ENCODE measurements around the gene PIK3C2G. TPM values are rescaled to one million over a fixed set of nuclear protein-coding genes. Genes with fewer than 3 reads are reported as not detected.

The PIK3C2G gene
- total RNA-seq, 4 donors from 2014 or later: 17.9 to 27.7 (median 26.6) TPM

- WGBS, 2 donors: 52 to 62% methylated on average over 3 of the region's 3 CpGs
- no peak for DNase-seq (ENCODE audit: low spot score in 2 of 2)
- H3K4me3 ChIP-seq (ENCODE audit: low read depth, poor library complexity, severe bottlenecking): no peak overlapping the region
- intact Hi-C loops (cut with DNase I; ENCODE audit: low total_unique reads): no loop called here
- TF ChIP-seq CTCF (IDR thresholded peaks at IDR 0.05): no peak
- TF ChIP-seq POLR2A (IDR thresholded peaks at IDR 0.05): no peak
These were observed 141.7 kb downstream of the PIK3C2G start for GRCh38 chr12:18402872-18403611.

DNA sequence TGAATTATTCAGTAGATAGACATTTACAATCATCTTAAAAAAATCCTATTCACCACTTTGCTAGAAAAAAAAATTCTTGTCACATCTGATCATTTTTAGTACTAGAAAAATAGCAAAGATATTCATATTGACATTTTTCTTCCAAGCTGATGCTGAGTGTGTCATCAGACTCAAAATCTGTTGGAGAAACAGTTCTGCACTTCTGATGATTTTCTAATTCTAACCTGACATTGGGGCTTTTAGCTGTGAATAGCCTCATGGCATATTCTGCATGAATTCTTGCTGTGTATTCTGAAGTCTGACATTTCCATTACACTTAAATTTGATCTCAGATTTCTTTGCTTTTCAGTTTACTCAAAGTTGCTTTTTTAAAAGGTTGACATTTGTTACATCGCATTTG, 150.1 kb downstream of the PIK3C2G start:
- DNase-seq (ENCODE audit: low spot score in 2 of 2): no peak
- no peak for TF ChIP-seq POLR2A (IDR thresholded peaks at IDR 0.05)
- no peak for TF ChIP-seq CTCF (IDR thresholded peaks at IDR 0.05)
- intact Hi-C loops (cut with DNase I; ENCODE audit: low total_unique reads): no loop called here
- H3K4me3 ChIP-seq (ENCODE audit: low read depth, poor library complexity, severe bottlenecking): no peak overlapping the region
- WGBS, 2 donors: 81 to 86% methylated on average over 1 of the region's 1 CpG

DNA sequence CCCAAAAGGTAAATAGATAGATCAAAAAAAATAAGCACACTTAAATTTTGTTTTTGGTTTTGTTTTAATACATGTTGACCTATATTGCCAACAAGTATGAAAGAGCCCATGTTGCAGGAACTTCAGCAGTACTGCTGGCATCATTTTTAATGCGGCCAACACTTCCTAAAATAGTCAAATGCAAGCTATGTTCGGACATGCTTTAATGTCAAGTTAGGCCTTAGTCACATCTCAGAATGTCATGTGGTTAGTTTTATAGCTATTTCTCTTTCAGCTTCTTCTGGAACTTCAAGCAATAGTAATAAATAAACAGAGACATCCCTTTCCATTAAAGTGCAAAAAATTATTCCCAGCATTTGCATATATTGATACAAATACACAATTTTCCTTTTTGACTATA, 153.4 kb downstream of the PIK3C2G start:
- 52 to 54% methylated on average over 2 of the region's 2 CpGs for WGBS, 2 donors
- DNase-seq (ENCODE audit: low spot score in 2 of 2): no peak
- no peak for TF ChIP-seq CTCF (IDR thresholded peaks at IDR 0.05)
- no peak for TF ChIP-seq POLR2A (IDR thresholded peaks at IDR 0.05)
- intact Hi-C loops (cut with DNase I; ENCODE audit: low total_unique reads): no loop called here
- H3K4me3 ChIP-seq (ENCODE audit: low read depth, poor library complexity, severe bottlenecking): no peak overlapping the region

DNA sequence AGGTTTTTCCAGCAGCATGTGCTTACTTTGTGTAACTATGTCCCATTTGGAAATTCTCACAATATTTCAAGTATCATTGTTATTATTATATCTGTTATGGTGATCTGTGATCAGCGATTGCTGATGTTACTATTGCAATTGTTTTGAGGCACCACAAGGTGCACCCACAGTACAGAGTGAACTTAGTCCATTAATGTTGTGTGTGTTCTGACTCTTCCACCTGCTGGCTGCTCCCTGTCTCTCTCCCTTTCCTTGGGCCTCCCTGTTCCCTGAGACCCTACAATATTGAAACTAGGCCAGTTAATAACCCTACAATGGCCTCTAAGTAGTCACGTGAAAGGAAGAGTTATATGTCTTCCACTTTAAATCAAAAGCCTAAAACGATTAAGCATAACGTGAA, 153.9 kb downstream of the PIK3C2G start:
- H3K4me3 ChIP-seq (ENCODE audit: low read depth, poor library complexity, severe bottlenecking): no peak overlapping the region
- intact Hi-C loops (cut with DNase I; ENCODE audit: low total_unique reads): no loop called here
- TF ChIP-seq POLR2A (IDR thresholded peaks at IDR 0.05) (no peak), CTCF (IDR thresholded peaks at IDR 0.05) (no peak)
- DNase-seq (ENCODE audit: low spot score in 2 of 2): no peak
- 62 to 63% methylated on average over 4 of the region's 4 CpGs for WGBS, 2 donors

DNA sequence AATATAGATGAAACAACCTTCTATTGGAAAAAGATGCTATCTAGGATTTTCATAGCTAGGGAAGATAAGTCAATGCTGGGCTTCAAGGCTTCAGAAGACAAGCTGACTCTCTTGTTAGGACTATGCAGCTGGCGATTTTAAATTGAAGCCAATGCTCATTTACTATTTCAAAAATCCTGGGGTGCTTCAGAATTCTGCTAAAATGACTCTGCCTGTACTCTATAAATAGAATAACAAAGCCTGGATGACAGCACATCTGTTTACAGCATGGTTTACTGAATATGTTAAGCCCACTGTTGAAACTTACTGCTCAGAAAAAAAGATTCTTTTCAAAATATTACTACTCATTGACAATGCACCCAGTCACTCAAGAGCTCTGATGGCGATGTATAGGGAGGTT, 155.1 kb downstream of the PIK3C2G start:
- intact Hi-C loops (cut with DNase I; ENCODE audit: low total_unique reads): no loop called here
- no peak overlapping the region for H3K4me3 ChIP-seq (ENCODE audit: low read depth, poor library complexity, severe bottlenecking)
- WGBS, 2 donors: 81 to 87% methylated on average over 2 of the region's 2 CpGs
- no peak for DNase-seq (ENCODE audit: low spot score in 2 of 2)
- TF ChIP-seq CTCF (IDR thresholded peaks at IDR 0.05) (no peak), POLR2A (IDR thresholded peaks at IDR 0.05) (no peak)

DNA sequence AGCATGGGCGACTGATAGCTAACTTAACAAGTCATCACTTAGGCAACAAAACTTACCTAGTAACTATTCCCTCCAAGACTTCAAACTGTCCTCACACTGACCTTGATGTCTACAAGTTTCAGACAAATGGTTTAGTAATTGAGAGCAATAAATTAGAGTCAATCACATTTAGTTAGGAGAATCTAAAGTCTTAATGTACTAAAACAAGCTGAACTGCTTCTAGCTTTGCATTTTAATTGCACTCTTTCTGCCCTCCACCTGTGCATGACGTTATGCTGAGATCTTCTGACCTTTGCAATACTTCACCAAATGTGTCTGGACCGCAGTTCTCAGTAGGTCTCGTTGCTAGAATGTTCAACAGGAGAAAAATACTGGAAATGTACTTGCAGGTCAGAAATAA, 158.0 kb downstream of the PIK3C2G start:
- intact Hi-C loops (cut with DNase I; ENCODE audit: low total_unique reads): no loop called here
- H3K4me3 ChIP-seq (ENCODE audit: low read depth, poor library complexity, severe bottlenecking): no peak overlapping the region
- TF ChIP-seq CTCF (IDR thresholded peaks at IDR 0.05) (no peak), POLR2A (IDR thresholded peaks at IDR 0.05) (no peak)
- DNase-seq (ENCODE audit: low spot score in 2 of 2): no peak
- 79% methylated on average over 4 of the region's 4 CpGs for WGBS, 2 donors

Data from lower leg skin (tissue), 4 donors.